Activated CD4-positive, alpha-beta T cell treated with anti-CD3 and anti-CD28 coated beads, Interleukin-2, amount 50 U/mL, for 16 hours (primary cell): Measurements from ENCODE around the gene PHPT1.
"Not testable (repeated sequence)": the region's sequence is repeated elsewhere in the genome, so short reads cannot be mapped to it uniquely, and the experiment has no call there.

Experiments
- DNase-seq: peaks from one replicate; pipeline ENCODE4 v3.0.0-alpha.2; 2020

The PHPT1 gene

DNA sequence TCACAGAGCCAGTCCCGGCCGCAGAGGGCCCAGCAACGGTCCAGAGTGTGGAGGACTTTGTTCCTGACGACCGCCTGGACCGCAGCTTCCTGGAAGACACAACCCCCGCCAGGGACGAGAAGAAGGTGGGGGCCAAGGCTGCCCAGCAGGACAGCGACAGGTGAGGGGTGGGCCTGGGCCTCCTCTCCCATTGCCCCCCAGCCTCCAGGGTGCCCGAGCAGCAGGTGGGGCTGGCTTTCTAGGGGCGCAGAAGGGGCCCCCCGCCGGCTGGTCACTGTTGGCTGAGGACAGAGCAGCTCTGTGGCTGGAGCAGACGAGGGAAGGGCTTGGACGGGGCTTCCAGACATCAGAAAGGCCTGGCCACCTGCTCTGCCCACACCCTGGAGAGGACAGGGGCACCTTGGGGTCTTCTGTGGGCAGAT lies 11.3 kb upstream of the PHPT1 start:
- DNase-seq, result not testable (repeated sequence)

DNA sequence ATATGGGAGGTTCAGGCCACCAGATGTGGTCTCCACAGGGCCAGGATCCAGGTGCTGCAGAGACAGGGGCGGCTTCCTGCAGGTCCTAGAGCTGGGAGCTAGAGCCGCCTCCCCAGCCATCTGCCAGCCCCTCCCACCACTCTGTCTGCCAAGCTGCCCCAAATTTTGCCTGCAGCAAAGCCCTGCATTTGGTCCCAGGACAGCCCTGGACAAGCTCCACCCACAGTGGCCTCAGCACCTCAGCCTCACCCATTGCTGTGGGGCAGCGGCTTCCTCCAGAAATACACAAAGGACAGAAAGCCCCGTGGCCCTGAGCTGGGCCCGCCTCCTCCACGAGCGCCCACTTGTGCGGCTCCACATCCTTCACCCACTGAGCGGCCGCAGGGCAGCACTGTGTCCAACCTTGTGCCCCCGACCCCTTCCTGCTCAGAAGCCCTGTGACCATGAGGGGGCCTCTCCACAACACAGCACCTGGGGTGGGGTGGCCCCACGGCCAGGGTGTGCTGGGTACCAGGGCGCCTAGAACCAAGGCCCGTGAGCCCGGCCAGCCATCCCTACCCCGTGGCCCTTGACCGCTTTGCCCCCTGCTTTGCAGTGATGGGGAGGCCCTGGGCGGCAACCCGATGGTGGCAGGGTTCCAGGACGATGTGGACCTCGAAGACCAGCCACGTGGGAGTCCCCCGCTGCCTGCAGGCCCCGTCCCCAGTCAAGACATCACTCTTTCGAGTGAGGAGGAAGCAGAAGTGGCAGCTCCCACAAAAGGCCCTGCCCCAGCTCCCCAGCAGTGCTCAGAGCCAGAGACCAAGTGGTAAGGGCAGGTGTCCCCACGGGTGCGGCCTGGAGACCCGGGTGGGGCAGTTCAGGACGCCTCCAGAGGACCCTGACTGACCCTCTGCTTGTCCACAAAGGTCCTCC lies 10.6 kb upstream of the PHPT1 start:
- no peak for DNase-seq

DNA sequence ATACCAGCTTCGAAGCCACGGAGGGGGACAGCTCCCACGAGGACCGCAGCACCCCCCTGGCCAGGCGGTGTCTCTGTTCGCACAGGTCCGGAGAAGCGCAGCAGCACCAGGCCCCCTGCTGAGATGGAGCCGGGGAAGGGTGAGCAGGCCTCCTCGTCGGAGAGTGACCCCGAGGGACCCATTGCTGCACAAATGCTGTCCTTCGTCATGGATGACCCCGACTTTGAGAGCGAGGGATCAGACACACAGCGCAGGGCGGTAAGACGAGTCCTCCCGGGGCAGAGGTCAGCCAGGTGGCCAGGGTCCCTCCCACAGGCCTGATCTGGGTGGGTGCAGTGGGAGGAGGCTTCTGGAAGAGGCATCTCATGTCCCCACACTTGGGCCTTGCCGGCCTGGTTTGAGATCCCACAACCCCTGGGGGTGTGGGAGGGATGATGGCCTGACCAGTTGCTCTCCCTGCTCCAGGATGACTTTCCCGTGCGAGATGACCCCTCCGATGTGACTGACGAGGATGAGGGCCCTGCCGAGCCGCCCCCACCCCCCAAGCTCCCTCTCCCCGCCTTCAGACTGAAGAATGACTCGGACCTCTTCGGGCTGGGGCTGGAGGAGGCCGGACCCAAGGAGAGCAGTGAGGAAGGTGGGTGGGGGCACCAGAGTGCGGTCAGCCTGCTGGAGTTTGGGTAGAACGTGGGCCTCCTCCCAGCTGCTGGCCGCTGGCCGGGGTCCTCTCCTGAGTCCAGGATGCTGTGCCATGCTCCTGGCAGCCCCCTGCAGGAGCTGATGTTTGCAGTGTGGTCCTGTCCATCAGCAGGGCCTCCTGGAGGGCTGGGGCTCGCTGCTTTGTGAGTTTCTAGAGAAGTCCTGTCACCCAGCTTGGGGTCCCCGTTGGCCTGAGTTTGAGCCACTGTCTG lies 9.7 kb upstream of the PHPT1 start:
- no peak for DNase-seq

DNA sequence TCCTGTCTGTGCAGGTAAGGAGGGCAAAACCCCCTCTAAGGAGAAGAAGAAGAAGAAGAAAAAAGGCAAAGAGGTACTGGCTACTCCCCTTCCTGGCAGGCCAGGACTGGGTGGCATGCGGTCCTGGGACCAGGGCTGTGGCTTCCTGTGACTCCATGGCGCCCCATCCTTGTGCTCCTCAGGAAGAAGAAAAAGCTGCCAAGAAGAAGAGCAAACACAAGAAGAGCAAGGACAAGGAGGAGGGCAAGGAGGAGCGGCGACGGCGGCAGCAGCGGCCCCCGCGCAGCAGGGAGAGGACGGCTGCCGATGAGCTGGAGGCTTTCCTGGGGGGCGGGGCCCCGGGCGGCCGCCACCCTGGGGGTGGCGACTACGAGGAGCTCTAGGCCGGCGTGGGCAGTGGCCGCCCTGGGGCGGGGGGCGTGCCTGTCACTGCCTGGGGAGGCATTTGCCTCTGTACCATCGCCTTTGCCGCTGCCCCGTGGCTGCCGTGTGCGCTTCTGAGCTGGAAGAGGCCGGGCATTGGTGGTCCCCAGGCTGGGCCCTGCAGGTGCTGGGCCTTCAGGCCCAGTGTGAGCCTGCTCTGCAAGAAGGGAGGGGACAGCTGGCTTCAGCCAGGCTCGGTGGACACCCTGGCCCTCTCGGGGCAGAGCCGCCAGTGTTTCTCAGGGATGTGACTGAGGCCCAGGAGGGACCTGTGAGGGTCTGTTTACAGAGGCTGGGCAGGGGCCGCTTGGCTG lies 8.9 kb upstream of the PHPT1 start:
- no peak for DNase-seq

- no peak for DNase-seq
Measured at GRCh38 chr9:136840877-136841645, 8.1 kb upstream of the PHPT1 start.

GRCh38 chr9:136841646-136842379 lies 7.4 kb upstream of the PHPT1 start:
- DNase-seq, result not testable (repeated sequence)

DNA sequence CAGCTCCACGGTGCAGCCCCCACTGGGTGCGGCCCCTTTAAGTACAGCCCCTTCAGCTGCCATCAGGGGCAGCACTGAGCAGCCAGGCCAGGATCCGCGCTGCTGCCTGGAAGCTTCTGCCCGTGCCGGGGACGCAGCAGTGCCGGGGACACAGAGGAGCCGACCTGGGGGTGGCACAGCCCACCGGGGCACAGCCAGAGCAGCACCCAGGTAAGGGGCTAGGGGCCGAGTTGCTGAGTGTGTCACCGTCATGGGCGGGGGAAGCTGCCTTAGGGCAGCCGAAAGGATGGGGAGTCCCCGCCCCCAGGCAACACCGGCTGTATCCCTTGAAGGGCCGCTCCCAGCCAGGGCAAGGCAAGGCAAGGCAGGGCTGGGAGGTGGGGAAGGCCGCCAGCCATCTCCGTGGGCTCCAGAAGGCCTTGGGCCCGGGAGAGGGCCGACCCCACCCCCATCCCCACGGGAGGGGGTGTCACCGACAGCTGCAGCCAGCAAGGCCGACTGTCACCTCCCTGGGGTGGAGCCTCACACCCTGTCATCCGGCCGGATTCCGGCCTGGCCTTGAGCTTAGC lies 6.7 kb upstream of the PHPT1 start, which contains the start of gene AJM1:
TSS of gene AJM1 (plus strand) at position 99 of the 569 bp plus-strand sequence. CDS start 1,937 bp downstream, outside the sequence.
- peak; percentile 82 for DNase-seq

DNA sequence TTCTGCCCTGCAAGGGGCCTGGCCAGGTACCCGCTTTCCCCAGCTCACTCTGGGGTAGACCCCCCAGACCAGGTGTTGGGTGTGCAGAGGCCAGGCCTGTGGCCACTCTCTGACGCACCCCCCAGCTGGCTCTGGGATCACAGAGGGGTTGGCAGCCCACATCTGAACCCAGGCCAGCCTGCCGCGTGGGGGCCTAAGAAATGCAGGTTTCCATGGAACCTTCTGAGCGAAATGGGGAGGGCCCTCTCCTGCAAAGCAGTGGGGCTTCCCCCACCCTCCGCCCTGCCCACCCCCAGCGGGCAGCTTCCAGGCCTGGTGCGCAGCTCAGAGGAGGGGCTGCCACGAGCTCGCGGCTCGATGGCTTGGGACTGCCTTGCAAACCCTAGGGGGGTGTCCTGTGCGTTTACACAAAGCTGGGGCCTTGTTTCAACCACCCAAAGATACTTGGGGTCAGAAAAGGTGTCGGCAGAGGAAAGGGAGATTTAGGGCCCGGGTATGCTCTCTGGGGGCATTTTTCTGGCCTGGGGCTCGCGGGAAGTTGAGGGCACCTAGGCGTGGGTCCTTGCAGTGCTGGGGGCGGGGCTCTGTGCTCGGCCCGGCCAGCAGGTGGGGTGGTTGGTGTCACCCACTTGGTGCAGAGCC lies 5.9 kb upstream of the PHPT1 start:
- DNase-seq, result not testable (repeated sequence)

DNA sequence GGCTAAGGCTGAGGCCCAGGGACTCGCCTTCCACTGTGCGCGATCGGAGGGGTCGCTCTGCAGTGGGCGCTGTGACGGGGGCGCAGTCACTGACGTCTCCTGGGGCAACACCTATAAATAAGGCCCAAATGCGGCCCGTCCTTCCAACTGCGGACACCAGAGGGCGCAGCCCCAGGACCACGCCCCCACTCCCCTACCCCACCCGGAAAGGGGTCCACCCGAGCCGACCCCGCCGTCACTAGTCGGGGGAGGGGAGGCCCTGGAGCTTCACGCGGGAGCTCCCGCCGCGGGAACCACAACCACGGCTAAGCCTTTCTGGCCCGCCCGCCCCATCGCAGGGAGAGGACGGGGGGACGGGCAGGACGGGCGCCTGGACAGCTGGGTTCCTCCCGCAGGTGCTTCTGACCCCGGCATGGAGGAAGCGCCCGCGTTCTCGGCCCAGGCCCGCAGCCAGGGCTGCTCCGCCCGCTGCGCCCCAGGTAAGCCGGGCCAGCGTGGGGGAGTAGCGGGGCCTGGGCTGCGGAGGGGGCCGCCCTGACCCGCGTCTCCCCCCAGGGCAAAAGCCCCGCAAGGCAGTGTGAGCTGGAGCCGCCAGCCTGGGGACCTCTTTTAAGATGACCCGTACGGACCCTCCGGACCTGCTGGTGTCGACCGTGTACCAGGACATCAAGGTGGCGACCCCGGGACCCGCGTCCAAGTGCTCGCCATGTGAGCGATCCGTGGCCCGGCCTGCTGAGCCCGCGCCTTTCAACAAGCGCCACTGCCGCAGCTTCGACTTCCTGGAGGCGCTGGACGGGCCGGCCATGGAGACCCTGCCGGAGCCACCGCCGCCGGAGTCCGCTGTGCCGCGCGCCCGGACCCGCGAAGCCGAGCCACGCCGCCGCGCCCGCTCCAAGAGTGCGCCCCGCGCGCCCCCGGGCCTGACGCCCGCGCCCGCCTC lies 5.1 kb upstream of the PHPT1 start:
- peak; percentile 52 for DNase-seq

DNA sequence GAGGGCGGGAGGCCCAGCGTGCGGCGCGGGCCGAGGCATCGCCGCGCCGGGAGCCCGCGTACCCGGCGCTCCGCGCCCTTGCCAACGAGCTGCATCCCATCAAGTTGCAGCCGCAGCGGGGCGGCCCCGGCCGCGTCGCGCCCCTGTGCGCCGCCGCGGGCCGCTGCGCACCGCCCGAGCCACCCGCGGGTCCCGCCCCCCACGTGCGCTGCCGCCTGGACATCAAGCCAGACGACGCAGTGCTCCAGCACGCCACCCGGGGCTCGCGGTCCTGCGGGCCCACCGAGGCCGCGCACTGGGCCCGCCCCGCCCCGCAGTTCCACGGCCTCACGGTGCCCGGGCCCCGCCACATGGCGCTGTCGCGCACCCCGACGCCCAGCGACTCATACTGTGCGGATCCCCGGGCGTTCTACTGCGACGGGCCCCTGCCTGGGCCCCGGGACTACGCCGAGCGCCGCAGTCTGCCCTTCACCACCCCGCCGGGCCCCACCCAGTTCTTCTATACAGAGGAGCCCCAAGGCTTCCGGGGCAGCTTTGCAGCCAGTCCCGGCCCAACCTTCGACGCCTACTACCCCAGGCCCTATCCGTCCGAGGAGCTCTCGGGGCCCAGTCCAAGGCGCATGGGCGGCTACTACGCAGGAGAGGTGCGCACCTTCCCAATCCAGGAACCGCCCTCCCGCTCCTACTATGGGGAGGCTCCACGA lies 4.3 kb upstream of the PHPT1 start:
- peak; percentile 21 for DNase-seq

DNA sequence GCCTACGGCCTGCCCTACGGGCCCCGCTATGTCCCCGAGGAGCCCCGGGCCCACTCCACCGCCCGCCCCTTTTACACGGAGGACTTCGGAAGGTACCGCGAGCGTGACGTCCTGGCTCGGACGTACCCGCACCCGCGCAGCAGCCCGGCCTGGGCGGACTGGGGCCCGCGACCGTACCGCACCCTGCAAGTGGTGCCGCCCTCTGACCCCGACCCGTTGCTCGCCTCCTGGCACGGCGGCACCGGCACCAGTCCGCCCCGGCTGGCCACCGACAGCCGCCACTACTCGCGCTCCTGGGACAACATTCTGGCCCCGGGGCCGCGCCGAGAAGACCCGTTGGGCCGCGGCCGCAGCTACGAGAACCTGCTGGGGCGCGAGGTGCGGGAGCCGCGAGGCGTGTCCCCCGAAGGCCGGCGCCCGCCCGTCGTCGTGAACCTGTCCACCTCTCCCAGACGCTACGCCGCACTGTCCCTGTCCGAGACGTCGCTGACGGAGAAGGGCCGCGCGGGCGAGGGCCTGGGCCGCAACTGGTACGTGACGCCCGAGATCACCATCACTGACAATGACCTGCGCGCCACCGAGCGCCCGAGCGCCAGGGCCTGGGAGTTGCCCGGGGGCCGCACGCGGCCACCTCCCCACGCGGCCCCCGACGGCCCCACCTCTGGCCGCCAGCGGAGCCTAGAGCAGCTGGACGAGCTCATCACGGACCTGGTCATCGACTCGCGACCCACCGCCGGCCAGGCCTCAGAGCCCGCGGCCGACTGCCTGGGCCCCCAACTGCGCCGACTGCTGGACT lies 3.5 kb upstream of the PHPT1 start:
- DNase-seq, result no peak

- no peak for DNase-seq
Measured at GRCh38 chr9:136846376-136847087, 2.7 kb upstream of the PHPT1 start.

DNA sequence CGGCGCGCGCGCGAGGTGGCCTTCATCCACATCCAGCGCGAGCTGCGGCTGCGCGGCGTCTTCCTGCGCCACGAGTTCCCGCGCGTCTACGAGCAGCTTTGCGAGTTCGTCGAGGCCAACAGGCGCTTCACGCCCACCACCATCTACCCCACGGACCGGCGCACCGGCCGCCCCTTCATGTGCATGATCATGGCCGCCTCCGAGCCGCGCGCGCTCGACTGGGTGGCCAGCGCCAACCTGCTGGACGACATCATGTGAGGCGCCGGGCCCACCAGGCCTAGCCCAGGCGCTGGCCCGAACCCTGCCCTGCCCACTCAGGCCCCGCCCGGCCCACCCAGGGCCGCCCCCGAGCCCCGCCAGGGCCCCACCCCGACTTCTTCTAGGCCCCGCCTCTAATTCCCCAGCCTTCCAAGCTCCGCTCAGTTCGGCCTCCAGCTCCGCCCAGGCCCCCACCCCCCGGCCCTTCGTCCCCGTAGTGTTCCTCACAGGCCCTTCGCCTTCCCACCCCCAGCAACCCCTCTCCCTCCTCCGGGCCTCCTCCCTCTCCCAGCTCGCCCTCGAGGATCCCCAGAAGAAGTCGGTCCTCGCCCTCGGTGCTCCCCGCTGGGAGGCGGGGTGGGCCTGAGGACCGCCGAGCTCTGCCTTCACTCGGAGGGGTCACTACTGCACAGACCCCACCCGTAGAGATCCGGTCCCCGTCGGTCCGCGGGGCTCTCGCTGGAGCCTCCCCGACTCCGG lies 2.0 kb upstream of the PHPT1 start:
- peak; percentile 38 for DNase-seq

- peak; percentile 89 for DNase-seq
Measured at GRCh38 chr9:136847826-136848392, 1.3 kb upstream of the PHPT1 start.

DNA sequence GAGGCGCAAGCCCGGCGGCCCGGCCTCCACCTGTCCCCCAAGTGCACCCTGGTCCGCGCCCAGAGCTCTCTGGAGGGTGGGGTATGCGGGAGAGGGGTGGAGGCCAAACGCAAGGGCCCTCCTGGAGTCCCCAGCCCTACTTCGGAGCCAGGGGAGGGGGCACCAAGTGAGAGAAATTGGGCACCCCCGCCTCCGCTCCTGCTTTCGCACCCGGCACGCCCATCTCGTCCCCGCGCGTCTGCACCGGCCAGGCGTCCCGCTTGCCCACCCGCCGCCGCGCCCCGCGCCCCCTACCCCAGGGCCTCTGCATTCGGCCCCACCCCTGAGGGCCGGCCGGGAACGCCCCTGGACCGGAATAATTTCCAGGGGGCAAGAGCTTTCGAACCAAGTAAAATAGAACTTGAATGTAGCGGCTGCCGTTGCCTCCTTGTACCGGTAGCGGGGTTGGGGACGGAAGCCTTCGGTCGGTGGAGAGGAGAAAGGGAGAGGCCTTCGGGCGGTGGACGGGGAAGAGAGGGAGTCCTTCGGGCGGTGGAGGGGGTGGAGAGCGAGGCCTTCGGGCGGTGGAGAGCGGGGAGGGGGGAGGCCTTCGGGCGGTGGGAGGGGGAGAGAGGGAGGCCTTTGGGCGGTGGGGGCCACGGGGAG lies 694 bp upstream of the PHPT1 start:
- DNase-seq, result peak; percentile 49
